DMS53 treated with DMSO at 0.1 percent for 48 hours (cell line): Measurements from ENCODE around the gene GFRAL.
"Not testable (repeated sequence)": the region's sequence is repeated elsewhere in the genome, so short reads cannot be mapped to it uniquely, and the experiment has no call there.

Experiments
- DNase-seq: peaks from one replicate; lab custom pipeline; 2025; ENCODE audit not compliant: unreplicated experiment; lab: John Stamatoyannopoulos, UW

The GFRAL gene, protein sequence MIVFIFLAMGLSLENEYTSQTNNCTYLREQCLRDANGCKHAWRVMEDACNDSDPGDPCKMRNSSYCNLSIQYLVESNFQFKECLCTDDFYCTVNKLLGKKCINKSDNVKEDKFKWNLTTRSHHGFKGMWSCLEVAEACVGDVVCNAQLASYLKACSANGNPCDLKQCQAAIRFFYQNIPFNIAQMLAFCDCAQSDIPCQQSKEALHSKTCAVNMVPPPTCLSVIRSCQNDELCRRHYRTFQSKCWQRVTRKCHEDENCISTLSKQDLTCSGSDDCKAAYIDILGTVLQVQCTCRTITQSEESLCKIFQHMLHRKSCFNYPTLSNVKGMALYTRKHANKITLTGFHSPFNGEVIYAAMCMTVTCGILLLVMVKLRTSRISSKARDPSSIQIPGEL

GRCh38 chr6:55327169-55327568 lies at the start of gene GFRAL:
Gene GFRAL, plus strand, starts transcription at chr6:55327469. Its CDS starts 86 bp downstream, at chr6:55327555.
- DNase-seq, result no peak

DNA sequence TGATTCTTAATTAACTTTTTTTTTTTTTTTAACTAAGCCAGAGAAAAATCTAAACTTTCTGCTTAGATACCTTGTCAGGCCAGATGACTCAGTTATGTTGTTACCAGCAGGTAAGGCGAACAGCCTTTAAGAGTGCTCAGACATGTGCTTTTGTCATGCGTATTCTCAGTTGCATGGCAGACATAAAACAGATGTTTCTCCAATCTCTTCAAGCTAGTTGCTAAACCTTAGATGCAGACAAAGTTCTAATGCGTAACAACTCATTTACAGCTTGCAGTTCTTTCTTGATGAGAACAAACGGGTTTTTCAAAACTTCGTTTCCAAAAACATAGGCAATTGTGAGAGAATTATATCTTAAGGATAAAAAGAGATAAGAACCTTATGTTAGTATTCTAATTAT lies 49.6 kb upstream of the GFRAL start:
- DNase-seq, result no peak

- DNase-seq, result no peak
These were observed 46.1 kb upstream of the GFRAL start for GRCh38 chr6:55281215-55281614.

- DNase-seq, result no peak
These were observed 45.2 kb upstream of the GFRAL start for GRCh38 chr6:55282115-55282514.

DNA sequence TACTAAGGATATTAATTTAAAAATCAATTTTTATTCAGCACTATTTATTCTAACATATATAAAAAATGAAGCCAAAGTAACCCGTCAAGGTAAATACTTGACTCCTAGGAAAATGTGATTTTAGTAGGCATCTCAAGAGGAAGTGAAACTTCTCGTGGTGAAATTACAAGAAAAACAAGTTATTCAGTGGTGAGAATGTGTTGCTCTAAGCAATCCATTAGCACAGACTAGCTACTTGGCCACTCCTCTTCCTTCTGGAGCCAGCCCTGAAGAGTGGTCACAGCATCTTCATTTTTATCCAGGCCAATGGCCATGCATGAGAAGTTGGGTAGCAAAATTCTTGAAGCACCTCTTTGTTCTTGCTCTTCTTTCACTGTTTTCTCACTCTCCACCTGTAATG lies 40.4 kb upstream of the GFRAL start:
- DNase-seq, result no peak

DNA sequence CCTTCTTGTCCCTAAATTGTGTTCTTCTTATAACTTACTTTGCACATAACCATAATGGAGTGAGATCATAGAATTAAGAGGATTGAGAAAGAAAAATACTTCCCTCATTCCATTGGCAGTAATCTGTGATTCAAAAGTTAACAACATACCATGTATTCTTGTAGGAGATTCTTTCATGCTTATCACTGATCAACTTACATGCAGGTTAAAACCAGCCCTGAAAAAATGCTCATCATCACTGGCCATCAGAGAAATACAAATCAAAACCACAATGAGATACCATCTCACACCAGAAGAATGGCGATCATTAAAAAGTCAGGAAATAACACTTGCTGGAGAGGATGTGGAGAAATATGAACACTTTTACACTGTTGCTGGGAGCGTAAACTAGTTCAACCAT lies 36.5 kb upstream of the GFRAL start:
- no peak for DNase-seq

DNA sequence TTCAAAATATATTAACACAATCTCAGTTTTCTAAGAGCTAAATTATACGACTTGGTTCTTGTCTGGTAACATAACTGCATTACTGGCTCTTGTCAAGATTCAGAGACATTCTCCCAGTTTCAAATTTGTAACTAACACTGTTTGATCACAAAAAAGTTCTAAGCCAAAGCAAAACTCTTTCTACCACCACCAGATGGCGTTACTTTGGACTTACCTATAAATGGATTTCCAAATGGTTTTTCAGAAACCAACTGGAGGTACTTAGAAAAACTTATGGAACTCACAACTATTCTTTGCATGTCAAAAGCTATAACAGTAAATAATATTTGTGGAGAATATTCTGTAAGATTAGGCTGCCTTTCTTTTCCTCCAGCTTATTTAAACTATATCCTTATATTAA lies 34.2 kb upstream of the GFRAL start:
- no peak for DNase-seq

DNA sequence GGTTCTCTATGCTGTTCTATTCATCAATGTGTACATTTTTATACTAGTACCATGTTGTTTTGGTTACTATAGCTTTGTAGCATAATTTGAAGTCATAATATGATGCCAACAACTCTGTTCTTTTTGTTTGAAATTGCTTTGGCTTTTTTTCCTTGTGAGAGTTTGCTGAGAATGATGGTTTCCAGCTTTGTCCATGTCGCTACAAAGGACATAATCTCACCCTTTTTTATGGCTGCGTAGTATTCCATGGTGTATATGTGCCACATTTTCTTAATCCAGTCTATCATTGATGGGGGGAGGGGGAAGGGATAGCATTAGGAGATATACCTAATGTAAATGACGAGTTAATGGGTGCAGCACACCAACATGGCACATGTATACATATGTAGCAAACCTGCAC lies 30.1 kb upstream of the GFRAL start:
- not testable (repeated sequence) for DNase-seq

DNA sequence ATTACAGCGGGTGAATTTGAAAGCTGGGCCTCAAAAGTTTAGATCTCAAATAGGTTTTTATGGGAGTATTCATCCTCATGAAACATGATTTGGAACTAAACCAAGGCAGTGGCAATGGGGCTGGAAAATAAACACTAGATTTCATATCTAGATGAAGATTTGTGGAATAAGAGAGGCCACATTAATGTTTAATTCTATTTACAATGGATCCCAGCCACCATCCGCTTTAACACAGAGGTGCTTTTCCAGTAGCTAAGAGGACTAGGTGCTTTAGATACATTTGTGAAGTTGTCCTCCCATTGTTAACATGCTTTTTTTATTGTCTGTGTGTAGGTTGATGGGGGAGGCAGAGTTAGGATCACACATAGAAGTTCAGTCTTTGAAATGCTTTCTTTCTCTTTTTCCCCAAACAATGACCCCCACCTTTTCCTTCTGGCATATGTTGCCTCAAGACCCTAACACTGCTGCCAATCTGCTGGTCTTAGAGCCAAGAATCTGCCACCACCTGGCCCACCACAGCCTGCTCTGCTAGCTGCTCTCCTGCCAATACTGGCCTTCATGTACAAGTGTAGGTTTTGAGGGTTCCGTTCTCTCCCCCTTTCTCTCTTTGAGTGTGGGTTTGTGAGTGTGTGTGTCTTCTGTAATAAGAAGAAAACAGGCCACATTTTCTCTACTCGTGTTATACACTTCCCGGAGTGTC lies 27.8 kb upstream of the GFRAL start:
- no peak for DNase-seq

- no peak for DNase-seq
These were observed 22.5 kb upstream of the GFRAL start for GRCh38 chr6:55304747-55305146.

GRCh38 chr6:55319961-55320695 lies 7.1 kb upstream of the GFRAL start:
- no peak for DNase-seq

- DNase-seq, result no peak
These were observed 6.6 kb upstream of the GFRAL start for GRCh38 chr6:55320696-55321086.

DNA sequence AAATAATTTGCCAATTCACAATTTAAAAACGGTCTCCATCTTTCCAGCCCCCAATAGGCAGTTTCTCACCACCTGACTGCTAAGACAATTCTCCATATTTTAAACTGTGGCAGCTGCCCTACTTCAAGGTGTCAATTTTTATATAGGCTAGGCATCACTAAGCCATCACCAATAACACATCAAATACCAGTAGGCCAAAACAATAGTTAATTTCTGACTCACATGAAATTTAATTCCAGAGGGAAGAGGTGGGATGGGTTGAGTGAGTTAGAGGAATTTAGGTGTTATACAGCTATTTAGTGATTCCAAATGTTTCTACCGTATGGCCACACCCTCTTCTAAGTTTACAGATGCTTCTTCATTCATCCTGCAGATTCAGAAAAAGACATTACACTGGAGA lies 49.9 kb downstream of the GFRAL start:
- DNase-seq, result no peak

- no peak for DNase-seq
These were observed 52.2 kb downstream of the GFRAL start for GRCh38 chr6:55379471-55379870.

GRCh38 chr6:55379895-55380294 lies 52.6 kb downstream of the GFRAL start:
- DNase-seq, result no peak

DNA sequence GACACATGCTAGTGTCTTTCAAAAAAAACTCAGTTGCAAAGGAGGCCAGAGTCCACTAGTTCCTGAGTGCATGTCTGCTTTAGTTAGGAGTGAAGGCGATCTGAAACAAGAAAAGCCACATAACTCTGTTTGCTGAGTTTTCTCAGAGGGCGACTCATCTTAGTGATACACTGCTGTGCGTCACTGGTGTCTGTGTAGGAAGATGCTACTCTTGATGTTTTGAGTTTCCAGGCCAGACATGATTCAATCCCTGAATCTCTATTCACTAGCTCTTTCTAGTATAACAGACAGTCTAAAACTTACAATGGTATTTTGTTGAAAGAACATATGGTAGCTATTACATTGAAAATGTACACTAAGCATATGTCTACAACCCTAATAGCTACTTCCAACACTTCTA lies 60.9 kb downstream of the GFRAL start:
- no peak for DNase-seq

DNA sequence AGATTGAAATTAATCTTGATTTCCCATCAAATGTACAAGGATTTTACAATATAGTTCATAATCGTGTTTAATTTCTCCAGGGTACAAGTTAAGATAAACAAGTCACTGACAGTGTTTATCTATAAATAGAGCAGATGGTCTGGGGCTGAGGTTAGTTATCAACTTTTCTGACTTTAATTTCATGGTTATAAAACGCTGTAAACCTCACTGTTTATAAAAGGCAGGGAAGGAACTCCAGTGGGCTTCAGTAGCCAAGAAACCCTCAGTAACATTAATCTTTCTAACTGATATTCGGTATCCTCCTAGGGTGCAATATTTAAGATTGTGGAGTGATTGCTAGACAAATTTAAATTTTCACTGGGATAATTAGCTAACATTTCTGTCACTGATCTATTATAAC lies 68.6 kb downstream of the GFRAL start:
- DNase-seq, result no peak

GRCh38 chr6:55397986-55398385 lies 70.7 kb downstream of the GFRAL start:
- DNase-seq, result no peak

GRCh38 chr6:55399351-55399750 lies 72.1 kb downstream of the GFRAL start:
- no peak for DNase-seq

DNA sequence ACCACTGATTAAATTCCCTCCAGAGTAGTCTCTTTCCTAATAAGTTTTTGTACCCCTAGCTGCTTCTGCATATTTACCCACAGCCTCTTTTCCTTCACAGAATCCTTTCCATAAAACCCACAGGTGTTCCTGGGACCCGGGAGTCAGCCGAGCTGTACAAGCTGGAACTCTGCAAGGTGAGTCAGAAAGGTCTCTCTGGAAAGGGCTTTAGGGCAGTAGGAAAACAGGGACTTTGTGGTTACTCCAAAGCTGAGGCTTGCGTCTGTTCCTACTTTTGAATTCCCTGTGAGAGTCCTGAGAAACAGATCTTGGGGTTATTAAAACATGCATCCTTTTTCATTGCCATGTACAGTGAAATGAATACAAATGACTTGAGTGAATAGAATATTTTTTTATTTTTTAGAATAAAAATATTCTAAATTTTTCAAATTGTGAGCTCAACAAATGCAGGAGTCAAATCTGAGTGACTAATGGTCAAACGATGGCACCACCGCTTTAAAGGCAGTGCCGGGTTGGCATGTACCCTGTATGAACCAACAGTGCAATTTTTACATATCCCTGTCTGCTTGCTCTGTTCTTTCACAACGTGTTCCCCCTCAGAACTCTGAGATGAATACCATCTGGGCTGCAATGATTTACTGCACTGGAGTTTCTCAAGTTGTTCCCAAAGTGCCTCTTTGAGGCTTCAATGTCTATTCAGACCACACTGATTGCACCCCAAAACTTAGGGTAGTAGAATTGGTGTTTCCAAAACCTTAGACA lies 78.4 kb downstream of the GFRAL start:
- no peak for DNase-seq

GRCh38 chr6:55410674-55411073 lies 83.4 kb downstream of the GFRAL start:
- DNase-seq, result no peak
